Skeletal muscle satellite cell (primary cell): ENCODE data around the gene DGAT2.

ENCODE experiments used
- H3K27me3 ChIP-seq: 2 replicates; pipeline ENCODE4 v1.7.0; 2013; ENCODE audit warnings: low read length; ENCODE audit not compliant: control insufficient read depth, insufficient read depth
- H3K36me3 ChIP-seq: 2 replicates; pipeline ENCODE4 v1.7.0; 2013; ENCODE audit warnings: mild to moderate bottlenecking, control low read depth, low read length; ENCODE audit not compliant: insufficient read depth
- H3K4me1 ChIP-seq: 2 replicates; pipeline ENCODE4 v1.7.0; 2013; ENCODE audit warnings: low read length; ENCODE audit not compliant: control insufficient read depth, insufficient read depth
- H3K4me2 ChIP-seq: 2 replicates; pipeline ENCODE4 v1.7.0; 2013; ENCODE audit warnings: mild to moderate bottlenecking, low read length
- H3K4me3 ChIP-seq: 2 replicates; pipeline ENCODE4 v1.7.0; 2013; ENCODE audit warnings: low read length
- H3K9ac ChIP-seq: 2 replicates; pipeline ENCODE4 v1.7.0; 2013; ENCODE audit warnings: mild to moderate bottlenecking, low read depth, low read length, moderate library complexity
- H3K9me3 ChIP-seq: replicated peaks from 2 replicates; pipeline ENCODE4 v1.7.0; 2013; ENCODE audit warnings: mild to moderate bottlenecking, control low read depth, low read length

The DGAT2 gene

GRCh38 chr11:75810637-75811390 is 42.2 kb downstream of the DGAT2 start:
- H3K4me1 ChIP-seq, result peaks cover 10% of the 10 kb centered on the region
- H3K27me3 ChIP-seq, result peaks cover 13% of the 10 kb centered on the region
- H3K9ac ChIP-seq, result no peak overlapping the region
- no peak overlapping the region for H3K4me3 ChIP-seq
- no peaks in the 10 kb centered on the region for H3K9me3 ChIP-seq
- no peak overlapping the region for H3K4me2 ChIP-seq
- no peaks in the 10 kb centered on the region for H3K36me3 ChIP-seq

- Histone ChIP-seq H3K4me2 (no peak overlapping the region), H3K9ac (no peak overlapping the region), H3K36me3 (no peaks in the 10 kb centered on the region), H3K4me1 (peaks cover 17% of the 10 kb centered on the region), H3K9me3 (no peaks in the 10 kb centered on the region), H3K4me3 (no peak overlapping the region), H3K27me3 (peaks cover 13% of the 10 kb centered on the region)
Measured at GRCh38 chr11:75811485-75811884, 42.9 kb downstream of the DGAT2 start.

GRCh38 chr11:75812542-75813040 is 44.0 kb downstream of the DGAT2 start:
- H3K9me3 ChIP-seq, result no peaks in the 10 kb centered on the region
- H3K36me3 ChIP-seq, result no peaks in the 10 kb centered on the region
- no peak overlapping the region for H3K9ac ChIP-seq
- peaks cover 26% of the 10 kb centered on the region for H3K4me1 ChIP-seq
- H3K27me3 ChIP-seq, result peaks cover 13% of the 10 kb centered on the region
- no peak overlapping the region for H3K4me3 ChIP-seq
- H3K4me2 ChIP-seq, result no peak overlapping the region

- H3K36me3 ChIP-seq, result no peaks in the 10 kb centered on the region
- no peak overlapping the region for H3K9ac ChIP-seq
- no peaks in the 10 kb centered on the region for H3K9me3 ChIP-seq
- H3K27me3 ChIP-seq, result peaks cover 13% of the 10 kb centered on the region
- H3K4me3 ChIP-seq, result no peak overlapping the region
- H3K4me2 ChIP-seq, result no peak overlapping the region
- peaks cover 26% of the 10 kb centered on the region for H3K4me1 ChIP-seq
Measured at GRCh38 chr11:75813124-75813523, 44.5 kb downstream of the DGAT2 start.

- H3K4me3 ChIP-seq, result no peak overlapping the region
- peak overlapping the region; percentile 92 for H3K9ac ChIP-seq
- H3K4me1 ChIP-seq, result peaks cover 26% of the 10 kb centered on the region
- no peaks in the 10 kb centered on the region for H3K9me3 ChIP-seq
- H3K27me3 ChIP-seq, result peaks cover 13% of the 10 kb centered on the region
- H3K36me3 ChIP-seq, result no peaks in the 10 kb centered on the region
- peak overlapping the region; percentile 87 for H3K4me2 ChIP-seq
Measured at GRCh38 chr11:75813622-75814039, 45.1 kb downstream of the DGAT2 start.

- Histone ChIP-seq H3K4me2 (peak overlapping the region; percentile 87), H3K27me3 (peaks cover 11% of the 10 kb centered on the region), H3K9me3 (no peaks in the 10 kb centered on the region), H3K9ac (peak overlapping the region; percentile 92), H3K4me1 (peaks cover 26% of the 10 kb centered on the region), H3K36me3 (no peaks in the 10 kb centered on the region), H3K4me3 (peak overlapping the region; percentile 78)
Measured at GRCh38 chr11:75814363-75814676, 45.7 kb downstream of the DGAT2 start.

GRCh38 chr11:75814677-75815344 is 46.2 kb downstream of the DGAT2 start, which contains the start of gene UVRAG:
Gene UVRAG (plus strand): TSS chr11:75815210. CDS start chr11:75815408, 198 bp downstream.
- H3K4me1 ChIP-seq, result peaks cover 26% of the 10 kb centered on the region

GRCh38 chr11:75815345-75816168 is 47.0 kb downstream of the DGAT2 start:
- Histone ChIP-seq H3K27me3 (peaks cover 1% of the 10 kb centered on the region), H3K9ac (peak overlapping the region; percentile 92), H3K36me3 (no peaks in the 10 kb centered on the region), H3K9me3 (no peaks in the 10 kb centered on the region), H3K4me2 (peak overlapping the region; percentile 96), H3K4me3 (peak overlapping the region; percentile 78), H3K4me1 (peaks cover 26% of the 10 kb centered on the region)

More at GRCh38 chr11:75814677-75815344, 46.2 kb downstream of the DGAT2 start, which contains the start of gene UVRAG:
- Histone ChIP-seq H3K9me3 (no peaks in the 10 kb centered on the region), H3K9ac (peak within 1 kb of the TSS; percentile 92), H3K27me3 (peaks cover 8% of the 10 kb centered on the region), H3K4me2 (peak within 1 kb of the TSS; percentile 96), H3K36me3 (no peaks in the 10 kb centered on the region), H3K4me3 (peak within 1 kb of the TSS; percentile 78)

- H3K9ac ChIP-seq, result peak overlapping the region; percentile 92
- no peaks in the 10 kb centered on the region for H3K27me3 ChIP-seq
- peak overlapping the region; percentile 78 for H3K4me3 ChIP-seq
- H3K36me3 ChIP-seq, result no peaks in the 10 kb centered on the region
- no peaks in the 10 kb centered on the region for H3K9me3 ChIP-seq
- peaks cover 26% of the 10 kb centered on the region for H3K4me1 ChIP-seq
- peak overlapping the region; percentile 96 for H3K4me2 ChIP-seq
Measured at GRCh38 chr11:75816561-75817239, 48.1 kb downstream of the DGAT2 start.

GRCh38 chr11:75820645-75821044 is 52.1 kb downstream of the DGAT2 start:
- Histone ChIP-seq H3K27me3 (no peaks in the 10 kb centered on the region), H3K4me1 (peaks cover 16% of the 10 kb centered on the region), H3K36me3 (no peaks in the 10 kb centered on the region), H3K4me2 (no peak overlapping the region), H3K4me3 (no peak overlapping the region), H3K9me3 (no peaks in the 10 kb centered on the region), H3K9ac (no peak overlapping the region)

- Histone ChIP-seq H3K4me3 (no peak overlapping the region), H3K4me1 (peaks cover 13% of the 10 kb centered on the region), H3K9ac (no peak overlapping the region)
Measured at GRCh38 chr11:75821202-75821601, 52.6 kb downstream of the DGAT2 start.

More at GRCh38 chr11:75821202-75821601, 52.6 kb downstream of the DGAT2 start:
- Histone ChIP-seq H3K9me3 (no peaks in the 10 kb centered on the region), H3K36me3 (no peaks in the 10 kb centered on the region), H3K27me3 (no peaks in the 10 kb centered on the region), H3K4me2 (no peak overlapping the region)
